WTC11 (cell line): ENCODE data around the gene WDR26. TPM values are rescaled to one million over a fixed set of nuclear protein-coding genes. Genes with fewer than 3 reads are reported as not detected.
A peak's percentile ranks its signal among the peaks of the same experiment; 100 is the strongest.
"Not testable (repeated sequence)": the region's sequence is repeated elsewhere in the genome, so short reads cannot be mapped to it uniquely, and the experiment has no call there.

Experiments
- ATAC-seq: fragments of 200-7000 bp; cut with Tn5 transposase; 2 replicates; pipeline ENCODE4 v1.10.0; 2021; ENCODE audit warnings: mild to moderate bottlenecking, moderate library complexity
- CTCF ChIA-PET: fragments of 300-600 bp; sonication (Branson Sonifier 250); formaldehyde crosslinking; loops from one replicate; lab custom pipeline; 2021; ENCODE audit warnings: antibody characterized with exemption; lab: Charles Lee
- POLR2A ChIA-PET: fragments of 350-600 bp; sonication (Branson Sonifier 250); formaldehyde crosslinking; loops from one replicate; lab custom pipeline; 2021; ENCODE audit warnings: antibody characterized with exemption; lab: Charles Lee
- DNase-seq: peaks from one replicate; pipeline ENCODE4 v3.0.0; 2021; ENCODE audit warnings: low spot score
- H3K27ac Mint-ChIP-seq: 2 replicates; pipeline ENCODE4 v1.8.0; 2021; ENCODE audit warnings: mixed read lengths
- H3K27me3 Mint-ChIP-seq: 2 replicates; pipeline ENCODE4 v1.8.0; 2021; ENCODE audit warnings: low read depth, mild to moderate bottlenecking, moderate library complexity, mixed read lengths
- H3K36me3 Mint-ChIP-seq: 2 replicates; pipeline ENCODE4 v1.8.0; 2021; ENCODE audit warnings: mixed read lengths
- H3K4me1 Mint-ChIP-seq: 2 replicates; pipeline ENCODE4 v1.8.0; 2022; ENCODE audit warnings: mixed read lengths
- H3K4me3 Mint-ChIP-seq: 2 replicates; pipeline ENCODE4 v1.8.0; 2021; ENCODE audit warnings: mild to moderate bottlenecking, moderate library complexity, mixed read lengths
- H3K9me3 Mint-ChIP-seq: 2 replicates; pipeline ENCODE4 v1.8.0; 2021; ENCODE audit warnings: mixed read lengths
- CDX4 ChIP-seq: fragments of 250-450 bp; sonication (Bioruptor Pico); IDR thresholded peaks from 2 replicates; pipeline ENCODE4 v1.9.0; 2021; ENCODE audit warnings: moderate library complexity, mild to moderate bottlenecking, inconsistent platforms, borderline replicate concordance
- E2F5 ChIP-seq: sonication (generic); formaldehyde crosslinking; IDR thresholded peaks from 2 replicates; pipeline ENCODE4 v1.8.1; 2022; ENCODE audit warnings: mild to moderate bottlenecking, moderate library complexity, missing genetic modification reagents
- FOXP4 ChIP-seq: sonication (generic); formaldehyde crosslinking; IDR thresholded peaks from 2 replicates; pipeline ENCODE4 v1.8.0; 2022; ENCODE audit warnings: mild to moderate bottlenecking, missing genetic modification reagents
- MAX ChIP-seq: sonication (generic); formaldehyde crosslinking; IDR thresholded peaks from 2 replicates; pipeline ENCODE4 v1.8.0; 2022; ENCODE audit warnings: mild to moderate bottlenecking, missing genetic modification reagents
- NR1H2 ChIP-seq: sonication (generic); formaldehyde crosslinking; IDR thresholded peaks from 2 replicates; pipeline ENCODE4 v1.9.0; 2021; ENCODE audit warnings: mild to moderate bottlenecking, moderate library complexity, missing genetic modification reagents
- SP1 ChIP-seq: sonication (generic); formaldehyde crosslinking; conservative IDR thresholded peaks from 2 replicates; pipeline ENCODE4 v1.8.1; 2022; ENCODE audit warnings: missing genetic modification reagents
- ZMAT4 ChIP-seq: fragments of 250-450 bp; sonication (Bioruptor Pico); IDR thresholded peaks from 2 replicates; pipeline ENCODE4 v1.9.0; 2021; ENCODE audit warnings: mild to moderate bottlenecking
- ZNF281 ChIP-seq: sonication (generic); formaldehyde crosslinking; IDR thresholded peaks from 2 replicates; pipeline ENCODE4 v1.8.0; 2023; ENCODE audit warnings: mild to moderate bottlenecking, missing genetic modification reagents
- ZNF317 ChIP-seq: sonication (generic); formaldehyde crosslinking; IDR thresholded peaks from 2 replicates; pipeline ENCODE4 v1.8.1; 2023; ENCODE audit warnings: low read depth, mild to moderate bottlenecking, moderate library complexity, missing genetic modification reagents, borderline replicate concordance
- ZNF396 ChIP-seq: fragments of 250-450 bp; sonication (Bioruptor Pico); IDR thresholded peaks from 2 replicates; pipeline ENCODE4 v1.8.0; 2021; ENCODE audit warnings: mild to moderate bottlenecking, moderate library complexity, borderline replicate concordance
- ZNF416 ChIP-seq: fragments of 250-450 bp; sonication (Bioruptor Pico); IDR thresholded peaks from 2 replicates; pipeline ENCODE4 v1.9.0; 2021; ENCODE audit warnings: mild to moderate bottlenecking, inconsistent platforms
- ZNF425 ChIP-seq: fragments of 250-450 bp; sonication (Bioruptor Pico); conservative IDR thresholded peaks from 2 replicates; pipeline ENCODE4 v1.9.0; 2021; ENCODE audit warnings: mild to moderate bottlenecking
- ZSCAN18 ChIP-seq: fragments of 250-450 bp; sonication (Bioruptor Pico); IDR thresholded peaks from 2 replicates; pipeline ENCODE4 v2.1.2; 2022; ENCODE audit warnings: mild to moderate bottlenecking, moderate library complexity
- total RNA-seq: library from RNA; stranded (reverse); gene quantifications from 3 replicates; pipeline ENCODE4 v1.2.3, GENCODE V29; 2021

WDR26 gene
- total RNA-seq, 1 experiment from 2014 or later: 66.1 TPM

- ATAC-seq, H3K27me3 Mint-ChIP-seq, CTCF ChIA-PET, DNase-seq, H3K4me3 Mint-ChIP-seq, POLR2A ChIA-PET, H3K27ac Mint-ChIP-seq, H3K4me1 Mint-ChIP-seq: not testable (repeated sequence)
- H3K9me3 Mint-ChIP-seq: peaks cover 20% of the 10 kb centered on the region
- H3K36me3 Mint-ChIP-seq: peaks cover 17% of the 10 kb centered on the region
Observed at GRCh38 chr1:224349716-224350115, 84.9 kb downstream of the WDR26 start.

GRCh38 chr1:224348137-224348536, 86.5 kb downstream of the WDR26 start:
- Mint-ChIP-seq H3K4me3 (no peak overlapping the region), H3K9me3 (peaks cover 31% of the 10 kb centered on the region), H3K27me3 (peaks cover 7% of the 10 kb centered on the region), H3K36me3 (peaks cover 32% of the 10 kb centered on the region), H3K4me1 (no peaks in the 10 kb centered on the region), H3K27ac (no peak overlapping the region)
- ChIA-PET CTCF (no interaction called here), POLR2A (no interaction called here)
- no peak for TF ChIP-seq ZSCAN18
- no peak for TF ChIP-seq ZNF396 (CRISPR knock-in tag)
- TF ChIP-seq NR1H2 (CRISPR knock-in tag): no peak
- TF ChIP-seq ZNF416 (CRISPR knock-in tag): no peak
- TF ChIP-seq ZMAT4 (CRISPR knock-in tag): no peak
- TF ChIP-seq CDX4: no peak
- DNase-seq: no peak
- ATAC-seq: no peak

GRCh38 chr1:224343679-224344078, 90.9 kb downstream of the WDR26 start:
- POLR2A ChIA-PET: no interaction called here
- ATAC-seq: no peak
- CTCF ChIA-PET: interaction anchor here (1.2 kb wide), 1 partner anchor 227 kb away, joined by 3 read pairs; no protein-coding TSS in a partner anchor

GRCh38 chr1:224340453-224341384, 93.9 kb downstream of the WDR26 start:
- Mint-ChIP-seq H3K27ac (peak overlapping the region; percentile 95), H3K4me1 (peaks cover 15% of the 10 kb centered on the region), H3K4me3 (peak overlapping the region; percentile 67), H3K9me3 (peaks cover 44% of the 10 kb centered on the region), H3K36me3 (peaks cover 37% of the 10 kb centered on the region)
- H3K27me3 Mint-ChIP-seq, POLR2A ChIA-PET, CTCF ChIA-PET: not testable (repeated sequence)
- peak; percentile 67 for DNase-seq
- ATAC-seq: peak; percentile 85
- 0 out of 2 replicates have a peak, but pooled peaks have one; percentile 33 for TF ChIP-seq SP1 (CRISPR knock-in tag)
- TF ChIP-seq E2F5 (CRISPR knock-in tag): 0 out of 2 replicates have a peak, but pooled peaks have one; percentile 28
- TF ChIP-seq FOXP4 (CRISPR knock-in tag): 0 out of 2 replicates have a peak, but pooled peaks have one; percentile 35
- TF ChIP-seq ZNF281: peak; percentile 51; the same call in 1 of the 2 replicates
- 0 out of 2 replicates have a peak, but pooled peaks have one; percentile 20 for TF ChIP-seq MAX

More at GRCh38 chr1:224343679-224344078, 90.9 kb downstream of the WDR26 start:
- Mint-ChIP-seq H3K27ac (no peak overlapping the region), H3K4me3 (no peak overlapping the region), H3K4me1 (peaks cover 15% of the 10 kb centered on the region), H3K27me3 (peaks cover 3% of the 10 kb centered on the region), H3K9me3 (peaks cover 38% of the 10 kb centered on the region), H3K36me3 (peaks cover 33% of the 10 kb centered on the region)
- TF ChIP-seq ZNF317 (CRISPR knock-in tag) (peak; percentile 100), ZNF425 (CRISPR knock-in tag) (no peak)
- no peak for DNase-seq
